Type B pancreatic cell (in vitro differentiated cells): ENCODE data around the gene CASP2. TPM values are rescaled to one million over a fixed set of nuclear protein-coding genes. Genes with fewer than 3 reads are reported as not detected.
A peak's percentile ranks its signal among the peaks of the same experiment; 100 is the strongest.

Experiments used
- DNase-seq: peaks from one replicate; pipeline ENCODE4 v3.0.0; 2021; ENCODE audit warnings: mixed read lengths; ENCODE audit not compliant: unreplicated experiment; ENCODE audit errors: extremely low spot score
- H3K27ac Mint-ChIP-seq: 2 replicates; pipeline ENCODE4 v1.8.0; 2021; ENCODE audit warnings: mild to moderate bottlenecking, mixed read lengths
- H3K27me3 Mint-ChIP-seq: 2 replicates; pipeline ENCODE4 v1.8.0; 2021; ENCODE audit warnings: mixed read lengths
- H3K36me3 Mint-ChIP-seq: 2 replicates; pipeline ENCODE4 v1.8.0; 2021; ENCODE audit warnings: mixed read lengths
- H3K4me1 Mint-ChIP-seq: one replicate; pipeline ENCODE4 v1.8.0; 2021; ENCODE audit warnings: mixed read lengths; ENCODE audit not compliant: unreplicated experiment
- H3K4me3 Mint-ChIP-seq: 2 replicates; pipeline ENCODE4 v1.8.0; 2021; ENCODE audit warnings: mild to moderate bottlenecking, mixed read lengths
- H3K9me3 Mint-ChIP-seq: 2 replicates; pipeline ENCODE4 v1.8.0; 2021; ENCODE audit warnings: mixed read lengths
- CTCF ChIP-seq: fragments of 200-600 bp; sonication (generic); conservative IDR thresholded peaks from 2 replicates; pipeline ENCODE4 v1.5.0; 2021; ENCODE audit warnings: antibody characterized with exemption, mild to moderate bottlenecking
- total RNA-seq: library from RNA; stranded (reverse); gene quantifications from 2 replicates; pipeline ENCODE4 v1.2.1, GENCODE V29; 2021; ENCODE audit warnings: low replicate concordance

The CASP2 gene
- total RNA-seq, 1 donor from 2014 or later: 55.2 TPM

GRCh38 chr7:143269251-143269650 lies 18.9 kb upstream of the CASP2 start:
- Mint-ChIP-seq H3K36me3 (peaks cover 17% of the 10 kb centered on the region), H3K4me3 (no peak overlapping the region), H3K27me3 (no peaks in the 10 kb centered on the region), H3K4me1 (peaks cover 5% of the 10 kb centered on the region), H3K9me3 (no peaks in the 10 kb centered on the region), H3K27ac (no peak overlapping the region)
- no peak for TF ChIP-seq CTCF
- DNase-seq: no peak

GRCh38 chr7:143271240-143271639 lies 16.9 kb upstream of the CASP2 start:
- Mint-ChIP-seq H3K4me1 (no peaks in the 10 kb centered on the region), H3K27me3 (no peaks in the 10 kb centered on the region), H3K27ac (no peak overlapping the region), H3K4me3 (no peak overlapping the region), H3K9me3 (no peaks in the 10 kb centered on the region), H3K36me3 (peaks cover 7% of the 10 kb centered on the region)
- DNase-seq: no peak
- TF ChIP-seq CTCF: no peak

GRCh38 chr7:143272871-143273270 lies 15.3 kb upstream of the CASP2 start:
- no peak overlapping the region for H3K4me3 Mint-ChIP-seq
- H3K27ac Mint-ChIP-seq: no peak overlapping the region
- DNase-seq: no peak
- no peaks in the 10 kb centered on the region for H3K9me3 Mint-ChIP-seq
- H3K4me1 Mint-ChIP-seq: no peaks in the 10 kb centered on the region
- H3K27me3 Mint-ChIP-seq: no peaks in the 10 kb centered on the region
- peaks cover 7% of the 10 kb centered on the region for H3K36me3 Mint-ChIP-seq
- no peak for TF ChIP-seq CTCF

- peak overlapping the region; percentile 77 for H3K27ac Mint-ChIP-seq
- TF ChIP-seq CTCF: no peak
- H3K4me3 Mint-ChIP-seq: peak overlapping the region; percentile 21
- H3K27me3 Mint-ChIP-seq: no peaks in the 10 kb centered on the region
- H3K4me1 Mint-ChIP-seq: peaks cover 27% of the 10 kb centered on the region
- no peaks in the 10 kb centered on the region for H3K36me3 Mint-ChIP-seq
- no peak for DNase-seq
- no peaks in the 10 kb centered on the region for H3K9me3 Mint-ChIP-seq
Measured at GRCh38 chr7:143279186-143280098, 8.7 kb upstream of the CASP2 start.

GRCh38 chr7:143280160-143280559 lies 8.0 kb upstream of the CASP2 start:
- Mint-ChIP-seq H3K4me3 (peak overlapping the region; percentile 9), H3K27me3 (no peaks in the 10 kb centered on the region), H3K36me3 (no peaks in the 10 kb centered on the region), H3K27ac (peak overlapping the region; percentile 77), H3K4me1 (peaks cover 27% of the 10 kb centered on the region), H3K9me3 (no peaks in the 10 kb centered on the region)
- no peak for TF ChIP-seq CTCF
- no peak for DNase-seq
